NCI-H187 treated with DMSO at 0.1 percent for 48 hours (cell line): Measurements from ENCODE around the gene TNIP1.

ENCODE experiments used
- DNase-seq: peaks from one replicate; lab custom pipeline; 2025; lab: John Stamatoyannopoulos, UW

Gene TNIP1

DNA sequence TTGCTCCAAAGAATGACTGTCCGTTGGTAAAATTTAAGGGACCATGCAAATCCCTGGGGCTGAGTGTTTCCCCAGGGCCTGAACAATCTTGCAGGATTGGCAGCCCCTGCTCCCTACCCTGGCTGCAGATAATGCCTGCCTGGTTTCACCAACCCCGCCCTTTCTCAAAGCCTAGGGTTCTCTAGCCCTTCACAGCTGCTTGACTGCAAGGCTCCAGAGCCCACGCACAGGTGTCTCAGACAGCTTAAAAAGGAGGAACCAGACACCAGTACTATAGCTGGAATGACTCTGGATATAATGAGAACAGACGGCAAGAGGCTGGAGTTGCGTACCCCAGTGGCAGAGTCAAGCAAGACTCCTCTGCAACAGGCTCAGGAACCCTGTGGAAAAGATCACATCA is 25.2 kb upstream of the TNIP1 start:
- no peak for DNase-seq

DNA sequence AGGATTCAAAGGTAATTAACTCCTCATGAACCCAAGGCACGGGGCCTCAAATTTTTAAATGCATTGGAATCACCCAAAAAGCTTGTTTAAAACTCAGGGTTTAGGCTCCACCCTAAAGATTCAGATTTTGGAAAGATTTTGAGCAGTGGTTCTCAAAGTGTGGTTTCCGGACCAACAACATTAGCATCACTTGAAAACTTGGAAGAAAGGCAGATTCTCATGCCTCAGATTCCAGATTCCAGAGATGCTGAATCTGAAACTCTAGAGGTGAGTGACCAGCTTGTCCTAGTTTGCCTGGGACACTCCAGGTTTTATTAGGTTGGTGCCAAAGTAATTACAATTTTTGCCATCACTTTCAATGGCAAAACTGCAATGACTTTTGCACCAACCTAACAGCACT is 24.7 kb upstream of the TNIP1 start:
- DNase-seq: no peak

DNA sequence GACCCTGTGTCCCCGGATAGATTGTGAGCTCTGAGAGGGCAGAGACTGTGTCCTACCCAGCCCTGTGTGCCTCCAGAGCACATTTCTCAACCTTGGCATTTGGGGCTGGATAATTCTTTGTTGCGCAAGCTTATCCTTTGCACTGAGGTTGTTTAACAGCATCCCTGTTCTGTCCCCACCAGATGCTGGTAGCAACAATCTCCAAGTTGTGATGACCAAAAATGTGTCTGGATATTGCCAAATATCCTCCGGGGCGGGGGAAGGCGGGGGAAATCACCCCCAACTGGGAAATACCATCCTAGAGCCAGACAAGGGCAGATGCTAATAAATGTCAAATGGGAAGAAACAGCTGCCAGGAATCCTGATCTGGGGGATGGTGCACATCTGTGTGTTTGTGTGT is 24.0 kb upstream of the TNIP1 start:
- DNase-seq: no peak

GRCh38 chr5:151101746-151102145 is 20.9 kb upstream of the TNIP1 start:
- DNase-seq: no peak

- no peak for DNase-seq
Observed at GRCh38 chr5:151101151-151101550, 20.3 kb upstream of the TNIP1 start.

- DNase-seq: no peak
Observed at GRCh38 chr5:151100681-151101080, 19.8 kb upstream of the TNIP1 start.

DNA sequence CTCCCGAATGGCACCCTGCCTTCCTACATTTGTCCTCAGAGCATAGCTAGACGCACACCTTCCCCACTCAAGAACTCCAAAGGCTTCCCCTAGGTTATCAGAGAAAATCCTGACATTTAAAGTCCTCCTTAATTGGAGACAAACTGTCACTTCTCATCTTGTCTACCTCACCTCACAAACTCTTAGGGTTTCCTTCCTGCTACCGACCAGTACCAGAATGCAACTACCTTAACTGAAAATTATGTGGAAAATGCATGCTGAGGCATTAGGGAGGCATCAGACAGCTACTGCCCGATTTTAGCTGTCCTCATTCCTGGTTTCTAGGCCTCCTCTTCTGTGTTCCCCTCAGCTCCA is 17.9 kb upstream of the TNIP1 start:
- no peak for DNase-seq

DNA sequence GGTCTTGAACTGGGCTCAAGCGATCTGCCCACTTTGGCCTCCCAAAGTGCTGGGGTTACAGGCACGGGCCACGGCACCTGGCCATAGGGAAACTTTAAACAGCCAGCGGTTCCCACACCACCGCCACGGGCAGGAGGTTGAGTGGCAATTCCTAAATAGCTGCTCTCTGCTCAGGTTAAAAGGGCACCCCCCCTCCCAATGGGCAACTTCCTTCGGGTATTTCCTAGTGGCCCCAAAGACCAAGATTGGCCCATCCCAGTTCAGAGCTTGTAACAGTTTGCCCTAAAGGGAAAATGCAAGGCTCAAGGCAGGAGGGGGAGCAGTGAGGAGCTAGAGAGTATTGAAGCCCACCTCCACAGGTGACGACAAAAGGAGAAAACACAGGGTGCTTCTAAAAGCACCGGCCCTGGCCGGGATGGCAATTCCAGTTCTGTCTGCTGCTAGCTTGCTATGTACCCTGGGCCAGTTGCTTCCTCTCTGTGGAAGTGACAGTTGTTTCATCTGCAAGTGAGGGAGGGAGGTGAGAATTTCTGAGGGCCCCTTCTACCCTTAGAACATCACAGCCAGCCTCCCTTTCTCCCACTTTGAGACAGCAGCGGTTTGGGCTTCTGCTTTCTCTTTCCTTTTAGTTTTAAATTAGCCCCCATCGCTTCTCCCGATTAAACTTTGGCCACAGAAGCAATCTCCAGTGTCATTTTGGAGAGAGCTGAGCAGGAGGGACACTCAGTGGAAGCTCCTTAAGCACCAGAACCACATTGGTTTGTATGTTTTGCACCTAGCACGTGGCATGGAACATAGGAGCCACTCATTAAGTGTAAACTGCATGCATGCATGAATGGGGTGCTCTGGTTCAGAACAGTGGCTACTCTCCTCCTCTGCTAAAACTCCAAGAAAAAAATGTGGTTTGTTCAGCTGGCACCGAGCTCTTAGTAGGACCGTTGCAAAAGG is 17.3 kb upstream of the TNIP1 start:
- no peak for DNase-seq

- no peak for DNase-seq
Observed at GRCh38 chr5:151097061-151097460, 16.2 kb upstream of the TNIP1 start.

DNA sequence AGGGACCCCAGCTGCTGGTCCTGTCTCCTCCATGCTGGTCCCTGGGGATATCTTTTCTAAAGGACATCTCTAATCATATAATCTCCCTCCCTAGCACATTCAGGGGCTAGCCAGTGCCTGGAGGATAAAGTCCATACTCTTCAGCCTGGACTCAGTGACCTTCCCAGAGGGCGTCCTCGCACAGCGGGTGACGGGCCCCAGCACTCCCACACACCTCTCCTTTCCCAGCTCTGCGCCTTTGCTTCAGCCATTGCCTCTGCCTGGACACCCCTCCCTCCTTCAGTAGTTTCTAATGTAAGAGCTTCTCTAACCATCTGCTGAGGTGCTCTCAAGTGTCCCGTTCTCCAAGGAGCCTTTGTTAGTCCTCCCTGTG is 15.2 kb upstream of the TNIP1 start:
- DNase-seq: no peak

DNA sequence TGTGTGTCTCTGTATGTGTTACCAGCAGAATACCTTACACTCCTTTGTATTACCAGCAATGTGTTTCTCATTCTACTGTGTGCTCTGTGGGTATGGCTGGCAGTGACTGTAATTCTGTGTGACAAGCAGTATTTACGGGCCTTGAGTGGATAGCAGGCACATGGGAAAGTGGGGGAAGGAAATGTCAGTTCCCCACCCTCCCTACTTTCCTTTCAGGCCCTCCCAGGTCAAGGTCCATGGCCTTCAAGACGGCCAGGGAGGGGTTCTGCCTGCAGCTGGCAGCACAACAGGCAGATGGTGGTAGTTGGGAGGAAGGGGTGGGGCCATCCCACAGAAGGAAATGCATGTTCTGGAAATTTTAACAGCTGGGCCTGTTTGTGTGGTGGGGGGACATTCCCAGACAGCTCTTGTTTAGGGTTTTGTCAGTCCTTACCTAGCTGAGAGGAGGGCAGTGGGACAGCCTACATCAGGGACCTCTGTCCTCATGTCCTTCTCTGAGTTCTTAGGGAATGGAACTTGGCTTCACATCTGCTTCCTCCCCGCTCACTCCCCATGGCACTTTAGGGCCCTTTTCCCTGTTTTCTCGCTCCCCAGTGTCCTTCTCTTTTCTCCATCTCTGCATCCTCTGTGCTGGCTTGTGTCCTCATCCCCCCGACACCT is 14.6 kb upstream of the TNIP1 start:
- DNase-seq: no peak

DNA sequence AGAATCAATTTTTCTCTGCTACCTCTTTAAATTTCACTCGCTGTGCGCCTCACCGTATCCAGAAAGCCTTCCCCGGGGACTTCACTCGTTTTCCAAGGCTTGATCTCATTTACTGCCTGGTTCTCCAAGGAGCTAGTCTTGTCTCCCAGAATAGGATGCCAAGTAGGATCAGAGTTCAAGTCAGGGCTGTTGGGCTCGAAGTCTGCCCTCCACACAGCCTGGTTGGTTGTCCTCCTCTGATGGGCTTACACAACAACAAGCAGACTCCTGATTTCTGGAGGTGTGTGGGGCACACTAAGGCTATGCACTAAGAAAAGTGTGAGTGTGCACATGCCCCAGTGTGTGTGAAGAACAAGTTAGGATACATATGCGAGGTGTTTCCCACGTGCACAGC is 14.0 kb upstream of the TNIP1 start:
- DNase-seq: no peak

GRCh38 chr5:151094030-151094851 is 13.4 kb upstream of the TNIP1 start:
- DNase-seq: no peak

DNA sequence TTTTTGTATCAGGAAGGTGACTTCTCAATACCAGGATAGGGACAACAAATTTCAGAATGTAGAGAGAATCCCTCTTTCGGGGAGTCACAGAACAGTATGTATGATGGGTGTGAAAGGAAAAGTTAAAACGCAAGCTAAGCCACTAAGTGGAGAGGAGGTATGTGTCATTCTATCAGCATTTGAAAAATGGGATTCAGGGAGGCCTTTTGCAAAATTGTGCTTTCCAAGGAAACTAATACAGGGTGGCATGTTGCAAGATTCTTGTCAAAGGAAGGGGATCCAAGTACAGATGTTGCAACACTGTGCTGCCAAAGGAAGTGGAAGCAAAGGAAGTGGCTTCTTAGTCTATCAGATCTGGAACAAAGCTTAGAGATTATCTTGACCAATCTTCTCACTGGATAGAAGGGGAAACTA is 12.6 kb upstream of the TNIP1 start:
- DNase-seq: no peak

- DNase-seq: no peak
Observed at GRCh38 chr5:151092762-151093161, 11.9 kb upstream of the TNIP1 start.

- DNase-seq: no peak
Observed at GRCh38 chr5:151089726-151090125, 8.9 kb upstream of the TNIP1 start.

GRCh38 chr5:151088986-151089385 is 8.2 kb upstream of the TNIP1 start:
- DNase-seq: no peak

- DNase-seq: no peak
Observed at GRCh38 chr5:151087486-151087885, 6.7 kb upstream of the TNIP1 start.

- DNase-seq: no peak
Observed at GRCh38 chr5:151086905-151087360, 6.1 kb upstream of the TNIP1 start.

DNA sequence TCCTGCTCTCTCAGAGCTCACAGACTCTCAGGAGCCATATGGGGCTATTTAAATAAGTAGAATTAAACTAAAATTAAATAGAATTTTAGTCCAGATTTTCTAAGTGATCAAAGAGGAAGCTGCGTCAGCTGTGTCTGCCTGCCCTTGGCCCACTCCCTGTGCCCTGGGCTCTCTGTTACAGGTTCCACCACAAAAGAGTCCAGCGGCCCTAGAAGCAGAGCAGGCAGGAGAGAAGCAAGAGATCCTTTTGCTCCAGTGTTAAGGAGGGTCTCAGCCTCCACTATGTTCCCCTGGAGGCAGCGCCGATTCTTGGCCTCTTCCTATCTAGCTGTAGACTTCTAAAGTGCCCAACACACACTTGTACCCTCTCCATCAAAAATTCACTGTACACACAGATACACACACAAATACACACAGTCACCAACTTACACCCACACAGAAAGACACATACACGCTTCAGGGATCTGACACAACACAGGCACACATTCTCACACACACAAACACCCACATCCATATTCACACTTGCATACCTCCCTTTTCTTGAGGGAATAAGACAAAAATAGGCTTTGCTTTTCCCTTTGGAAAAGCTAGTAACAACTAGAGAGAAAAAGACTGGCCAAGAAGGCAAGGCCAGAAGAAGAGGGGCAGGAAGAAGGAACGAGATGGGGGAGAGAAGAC is 5.5 kb upstream of the TNIP1 start:
- no peak for DNase-seq

DNA sequence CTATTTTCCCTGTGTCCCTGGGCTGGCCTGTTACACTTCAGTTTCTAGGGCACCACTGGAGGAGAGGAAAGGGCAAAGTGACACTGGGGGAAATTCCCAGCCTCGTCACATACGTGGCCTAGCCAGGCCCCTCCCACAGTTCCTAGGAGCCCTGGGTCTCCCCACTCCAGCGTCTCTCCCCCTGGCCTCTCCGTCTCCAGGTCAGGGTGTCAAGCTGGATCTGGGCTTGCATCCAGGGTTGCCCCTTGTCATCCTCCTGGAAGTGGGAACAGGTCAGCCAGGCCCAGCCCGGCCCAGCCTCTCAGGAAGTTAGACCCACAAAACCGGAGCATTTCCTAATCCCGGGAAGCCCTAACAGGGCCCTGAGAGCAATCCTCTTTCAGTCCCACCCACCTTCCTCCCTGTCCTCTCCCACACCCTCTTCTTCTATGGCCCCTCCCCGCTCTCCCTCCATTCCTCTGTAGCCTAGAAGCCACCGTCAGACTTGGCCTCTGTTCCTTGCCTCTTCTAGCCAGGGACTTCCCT is 4.7 kb upstream of the TNIP1 start:
- DNase-seq: no peak

DNA sequence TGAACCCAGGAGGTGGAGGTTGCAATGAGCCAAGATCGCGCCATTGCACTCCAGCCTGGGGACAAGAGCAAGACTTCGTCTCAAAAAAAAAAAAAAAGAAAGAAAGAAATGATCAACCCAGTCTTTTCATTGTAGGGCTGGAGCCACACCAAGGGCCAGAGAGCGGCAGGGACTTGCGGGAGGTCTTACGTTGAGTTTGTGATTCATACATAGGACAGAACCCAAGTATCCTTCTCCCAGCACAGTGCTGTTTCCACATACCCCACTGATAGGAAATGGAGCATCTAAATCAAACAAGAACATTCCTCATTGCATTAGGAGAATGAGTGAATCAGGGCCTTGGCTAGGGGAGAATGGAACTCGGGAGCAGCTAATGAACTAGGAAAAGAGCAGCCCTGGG is 3.5 kb upstream of the TNIP1 start:
- DNase-seq: no peak
